Naive thymus-derived CD8-positive, alpha-beta T cell (primary cell): Measurements from ENCODE around the gene CNTN2. TPM values are rescaled to one million over a fixed set of nuclear protein-coding genes. Genes with fewer than 3 reads are reported as not detected.

Experiments used
- ATAC-seq, 2 donors: fragments of 150-1000 bp; cut with Tn5 transposase in 1 of 2; sonication (Bioruptor Pico), chemical (Tn5 transposase) in 1 of 2; 1 replicate in 1 of 2; 2 replicates in 1 of 2; pipeline ENCODE4 v1.10.0; 2021; ENCODE audit warnings: mild to moderate bottlenecking in 2 of 2, moderate library complexity in 2 of 2
- POLR2A ChIA-PET: fragments of 350-600 bp; sonication (Branson Sonifier 250); formaldehyde crosslinking; loops from one replicate; lab custom pipeline; 2021; ENCODE audit warnings: antibody characterized with exemption; lab: Charles Lee
- DNase-seq, 10 donors: peaks; one replicate each; pipeline versions ENCODE4 v3.0.0 to v3.0.0-alpha.2; 2020 to 2022
- H3K27ac Mint-ChIP-seq, 10 donors: one replicate each; pipeline ENCODE4 v1.8.0; 2020 to 2022; ENCODE audit warnings: mild to moderate bottlenecking in 10 of 10, mixed read lengths in 10 of 10, moderate library complexity in 4 of 10, inconsistent platforms in 1 of 10
- H3K27me3 Mint-ChIP-seq, 5 donors: one replicate each; pipeline ENCODE4 v1.8.0; 2021 to 2022; ENCODE audit warnings: mixed read lengths in 5 of 5
- H3K36me3 Mint-ChIP-seq, 3 donors: one replicate each; pipeline ENCODE4 v1.8.0; 2020 to 2022; ENCODE audit warnings: mixed read lengths in 3 of 3, mild to moderate bottlenecking in 2 of 3, inconsistent platforms in 1 of 3
- H3K4me1 Mint-ChIP-seq, 4 donors: one replicate each; pipeline ENCODE4 v1.8.0; 2021 to 2022; ENCODE audit warnings: mixed read lengths in 4 of 4
- H3K4me3 Mint-ChIP-seq, 10 donors: one replicate each; pipeline ENCODE4 v1.8.0; 2020 to 2022; ENCODE audit warnings: mild to moderate bottlenecking in 10 of 10, mixed read lengths in 10 of 10, moderate library complexity in 6 of 10, inconsistent platforms in 1 of 10
- H3K9me3 Mint-ChIP-seq, 9 donors: one replicate each; pipeline ENCODE4 v1.8.0; 2020 to 2022; ENCODE audit warnings: mixed read lengths in 9 of 9, mild to moderate bottlenecking in 3 of 9, inconsistent platforms in 1 of 9, moderate library complexity in 1 of 9
- polyA plus RNA-seq, 3 donors: library from polyadenylated mRNA; unstranded; fragments of 300-500 nt; fragmentation: Illumina TruSeq; gene quantifications; one replicate each; pipeline ENCODE4 v1.2.3, GENCODE V29; 2021
- total RNA-seq, 8 experiments: library from RNA in 2 of 8; stranded (reverse) in 2 of 8; gene quantifications; one replicate each; pipeline ENCODE4 v1.2.3 and lab custom pipeline; 2021 to 2026

Gene CNTN2
- total RNA-seq: not detected
- polyA plus RNA-seq: not detected
- total RNA-seq (lab: John Stamatoyannopoulos, UW): 0 to 0.26 (median 0) reads per million in 6 experiments

- Mint-ChIP-seq H3K27me3 (peaks cover 15 to 66% (median 39%) of the 10 kb centered on the region in 5 donors), H3K27ac (no peak within 1 kb of the TSS), H3K4me1 (peaks cover 0 to 3% (median 0%) of the 10 kb centered on the region in 4 donors), H3K9me3 (no peaks in the 10 kb centered on the region), H3K36me3 (no peaks in the 10 kb centered on the region), H3K4me3 (no peak within 1 kb of the TSS)
- DNase-seq (no peak), ATAC-seq (no peak)
- POLR2A ChIA-PET: no interaction called here
Observed at GRCh38 chr1:205042911-205043806, at the start of gene CNTN2. CNTN2 (plus strand) TSS chr1:205043212; CDS start chr1:205053186, 9,974 bp downstream.

- H3K27me3 Mint-ChIP-seq: peaks cover 0 to under 1% (median 0%) of the 10 kb centered on the region in 5 donors
- DNase-seq: no peak
Observed at GRCh38 chr1:204994086-204994862, 48.7 kb upstream of the CNTN2 start.

GRCh38 chr1:204996981-204997380 lies 46.0 kb upstream of the CNTN2 start:
- no peak for ATAC-seq
- POLR2A ChIA-PET: no interaction called here
- no peaks in the 10 kb centered on the region for H3K36me3 Mint-ChIP-seq

More at GRCh38 chr1:204994086-204994862, 48.7 kb upstream of the CNTN2 start:
- Mint-ChIP-seq H3K36me3 (no peaks in the 10 kb centered on the region), H3K4me1 (peaks cover 10 to 17% (median 16%) of the 10 kb centered on the region in 4 donors), H3K9me3 (no peaks in the 10 kb centered on the region), H3K27ac (peak overlapping the region in 5 of 10 donors; percentile 7 to 50 (median 14)), H3K4me3 (no peak overlapping the region)
- POLR2A ChIA-PET: no interaction called here
- ATAC-seq: no peak

GRCh38 chr1:204997591-204998355 lies 45.2 kb upstream of the CNTN2 start:
- POLR2A ChIA-PET: no interaction called here
- H3K36me3 Mint-ChIP-seq: no peaks in the 10 kb centered on the region

More at GRCh38 chr1:204996981-204997380, 46.0 kb upstream of the CNTN2 start:
- peaks cover 0 to 4% (median 0%) of the 10 kb centered on the region in 5 donors for H3K27me3 Mint-ChIP-seq
- H3K4me3 Mint-ChIP-seq: no peak overlapping the region
- H3K27ac Mint-ChIP-seq: no peak overlapping the region
- peaks cover 8 to 14% (median 13%) of the 10 kb centered on the region in 4 donors for H3K4me1 Mint-ChIP-seq
- H3K9me3 Mint-ChIP-seq: no peaks in the 10 kb centered on the region
- no peak for DNase-seq

GRCh38 chr1:205001162-205001561 lies 41.9 kb upstream of the CNTN2 start:
- DNase-seq (no peak), ATAC-seq (no peak)
- H3K4me1 Mint-ChIP-seq: no peaks in the 10 kb centered on the region
- H3K9me3 Mint-ChIP-seq: no peaks in the 10 kb centered on the region
- H3K36me3 Mint-ChIP-seq: no peaks in the 10 kb centered on the region
- peaks cover 0 to 5% (median 0%) of the 10 kb centered on the region in 5 donors for H3K27me3 Mint-ChIP-seq
- no peak overlapping the region for H3K4me3 Mint-ChIP-seq
- POLR2A ChIA-PET: no interaction called here
- no peak overlapping the region for H3K27ac Mint-ChIP-seq

More at GRCh38 chr1:204997591-204998355, 45.2 kb upstream of the CNTN2 start:
- H3K4me1 Mint-ChIP-seq: peaks cover 3 to 6% (median 6%) of the 10 kb centered on the region in 4 donors
- no peaks in the 10 kb centered on the region for H3K9me3 Mint-ChIP-seq
- H3K4me3 Mint-ChIP-seq: no peak overlapping the region
- H3K27ac Mint-ChIP-seq: no peak overlapping the region
- H3K27me3 Mint-ChIP-seq: peaks cover 0 to 4% (median 0%) of the 10 kb centered on the region in 5 donors
- no peak for ATAC-seq
- DNase-seq: no peak

- no peak overlapping the region for H3K4me3 Mint-ChIP-seq
- H3K4me1 Mint-ChIP-seq: no peaks in the 10 kb centered on the region
- ATAC-seq (no peak), DNase-seq (no peak)
- no peaks in the 10 kb centered on the region for H3K9me3 Mint-ChIP-seq
- H3K36me3 Mint-ChIP-seq: no peaks in the 10 kb centered on the region
- peak overlapping the region in 1 of 10 donors; percentile 50 for H3K27ac Mint-ChIP-seq
- peaks cover 0 to 12% (median 0%) of the 10 kb centered on the region in 5 donors for H3K27me3 Mint-ChIP-seq
- POLR2A ChIA-PET: no interaction called here
Observed at GRCh38 chr1:205002705-205003104, 40.3 kb upstream of the CNTN2 start.

- Mint-ChIP-seq H3K27me3 (peaks cover 0 to 12% (median 0%) of the 10 kb centered on the region in 5 donors), H3K36me3 (no peaks in the 10 kb centered on the region), H3K4me1 (no peaks in the 10 kb centered on the region)
Observed at GRCh38 chr1:205003358-205004131, 39.5 kb upstream of the CNTN2 start.

GRCh38 chr1:205004351-205004750 lies 38.7 kb upstream of the CNTN2 start:
- Mint-ChIP-seq H3K27ac (no peak overlapping the region), H3K27me3 (peaks cover 0 to 12% (median 0%) of the 10 kb centered on the region in 5 donors), H3K36me3 (no peaks in the 10 kb centered on the region), H3K4me1 (no peaks in the 10 kb centered on the region), H3K4me3 (no peak overlapping the region), H3K9me3 (no peaks in the 10 kb centered on the region)
- ATAC-seq (no peak), DNase-seq (no peak)
- POLR2A ChIA-PET: no interaction called here

More at GRCh38 chr1:205003358-205004131, 39.5 kb upstream of the CNTN2 start:
- H3K9me3 Mint-ChIP-seq: no peaks in the 10 kb centered on the region
- H3K4me3 Mint-ChIP-seq: no peak overlapping the region
- POLR2A ChIA-PET: no interaction called here
- no peak for DNase-seq
- H3K27ac Mint-ChIP-seq: peak overlapping the region in 1 of 10 donors; percentile 70
- ATAC-seq: no peak

GRCh38 chr1:205008896-205009295 lies 34.1 kb upstream of the CNTN2 start:
- no peak overlapping the region for H3K27ac Mint-ChIP-seq
- H3K4me3 Mint-ChIP-seq: no peak overlapping the region
- DNase-seq (no peak), ATAC-seq (no peak)
- POLR2A ChIA-PET: no interaction called here
- no peaks in the 10 kb centered on the region for H3K9me3 Mint-ChIP-seq
- H3K4me1 Mint-ChIP-seq: no peaks in the 10 kb centered on the region
- no peaks in the 10 kb centered on the region for H3K36me3 Mint-ChIP-seq
- peaks cover 0 to 8% (median 0%) of the 10 kb centered on the region in 5 donors for H3K27me3 Mint-ChIP-seq

GRCh38 chr1:205009670-205010069 lies 33.3 kb upstream of the CNTN2 start:
- POLR2A ChIA-PET: no interaction called here
- H3K4me3 Mint-ChIP-seq: no peak overlapping the region
- no peaks in the 10 kb centered on the region for H3K9me3 Mint-ChIP-seq
- H3K36me3 Mint-ChIP-seq: no peaks in the 10 kb centered on the region
- ATAC-seq (no peak), DNase-seq (no peak)
- peaks cover 0 to 8% (median 0%) of the 10 kb centered on the region in 5 donors for H3K27me3 Mint-ChIP-seq
- no peak overlapping the region for H3K27ac Mint-ChIP-seq
- no peaks in the 10 kb centered on the region for H3K4me1 Mint-ChIP-seq

- H3K4me1 Mint-ChIP-seq: no peaks in the 10 kb centered on the region
- no peak for DNase-seq
- no peak overlapping the region for H3K27ac Mint-ChIP-seq
- H3K9me3 Mint-ChIP-seq: no peaks in the 10 kb centered on the region
- H3K27me3 Mint-ChIP-seq: no peaks in the 10 kb centered on the region
- no peak for ATAC-seq
- H3K36me3 Mint-ChIP-seq: no peaks in the 10 kb centered on the region
- POLR2A ChIA-PET: no interaction called here
- no peak overlapping the region for H3K4me3 Mint-ChIP-seq
Observed at GRCh38 chr1:205012391-205013140, 30.4 kb upstream of the CNTN2 start.
